HAP-1 (cell line): ENCODE results near the gene LZTS3.
"Not testable (repeated sequence)": the region's sequence is repeated elsewhere in the genome, so short reads cannot be mapped to it uniquely, and the experiment has no call there.

Experiments used
- DNase-seq, 2 experiments: peaks; one replicate each; pipeline ENCODE4 v3.0.0-alpha.2; 2016 to 2020; ENCODE audit warnings: low spot score in 2 of 2
- H3K27me3 ChIP-seq: fragments of 250-450 bp; sonication (Bioruptor Pico); 2 replicates; pipeline ENCODE4 v1.5.1; 2020; ENCODE audit warnings: low read depth, mild to moderate bottlenecking, moderate library complexity
- H3K36me3 ChIP-seq: fragments of 250-450 bp; sonication (Bioruptor Pico); replicated peaks from 2 replicates; pipeline ENCODE4 v1.5.1; 2020; ENCODE audit warnings: mild to moderate bottlenecking
- H3K4me1 ChIP-seq: fragments of 250-450 bp; sonication (Bioruptor Pico); 2 replicates; pipeline ENCODE4 v1.5.1; 2020; ENCODE audit warnings: mild to moderate bottlenecking
- H3K4me3 ChIP-seq: fragments of 250-450 bp; sonication (Bioruptor Pico); 2 replicates; pipeline ENCODE4 v1.5.1; 2020; ENCODE audit warnings: mild to moderate bottlenecking, moderate library complexity
- H3K9me3 ChIP-seq: fragments of 250-450 bp; sonication (Bioruptor Pico); 2 replicates; pipeline ENCODE4 v1.5.1; 2020; ENCODE audit warnings: mild to moderate bottlenecking, moderate library complexity
- in situ Hi-C: fragments of 300-500 bp; cut with MboI; formaldehyde crosslinking; loops from 3 replicates; pipeline ENCODE4 v1.14.3; 2020; ENCODE audit warnings: low sequenced_read_pairs, inconsistent platforms, mixed read lengths

The LZTS3 gene

GRCh38 chr20:3202965-3203314, 29.6 kb upstream of the LZTS3 start:
- Histone ChIP-seq H3K9me3 (no peaks in the 10 kb centered on the region), H3K4me1 (peaks cover 6% of the 10 kb centered on the region), H3K36me3 (peaks cover 30% of the 10 kb centered on the region), H3K27me3 (no peaks in the 10 kb centered on the region), H3K4me3 (peak overlapping the region; percentile 74)
- in situ Hi-C loops = no loop called here
- DNase-seq = no peak

GRCh38 chr20:3199976-3200755, 26.8 kb upstream of the LZTS3 start:
- Histone ChIP-seq H3K9me3 (no peaks in the 10 kb centered on the region), H3K4me3 (no peak overlapping the region), H3K27me3 (no peaks in the 10 kb centered on the region), H3K36me3 (peaks cover 48% of the 10 kb centered on the region), H3K4me1 (peaks cover 6% of the 10 kb centered on the region)
- in situ Hi-C loops = no loop called here
- no peak for DNase-seq

GRCh38 chr20:3199206-3199605, 25.9 kb upstream of the LZTS3 start:
- no peaks in the 10 kb centered on the region for H3K9me3 ChIP-seq
- H3K36me3 ChIP-seq = peaks cover 58% of the 10 kb centered on the region
- DNase-seq = no peak
- H3K4me3 ChIP-seq = no peak overlapping the region
- in situ Hi-C loops = no loop called here
- H3K27me3 ChIP-seq = no peaks in the 10 kb centered on the region
- H3K4me1 ChIP-seq = peaks cover 6% of the 10 kb centered on the region

- DNase-seq = no peak
- Histone ChIP-seq H3K9me3 (no peaks in the 10 kb centered on the region), H3K4me3 (no peak overlapping the region), H3K4me1 (no peaks in the 10 kb centered on the region), H3K27me3 (no peaks in the 10 kb centered on the region), H3K36me3 (peaks cover 80% of the 10 kb centered on the region)
- in situ Hi-C loops = no loop called here
These were observed 22.4 kb upstream of the LZTS3 start for GRCh38 chr20:3195590-3196237.

- Histone ChIP-seq H3K4me3 (no peak overlapping the region), H3K9me3 (no peaks in the 10 kb centered on the region), H3K4me1 (no peaks in the 10 kb centered on the region), H3K36me3 (peaks cover 82% of the 10 kb centered on the region), H3K27me3 (no peaks in the 10 kb centered on the region)
- DNase-seq = no peak
- in situ Hi-C loops = no loop called here
These were observed 21.4 kb upstream of the LZTS3 start for GRCh38 chr20:3194617-3195280.

- H3K27me3 ChIP-seq = no peaks in the 10 kb centered on the region
- in situ Hi-C loops = no loop called here
- H3K36me3 ChIP-seq = peaks cover 78% of the 10 kb centered on the region
- no peaks in the 10 kb centered on the region for H3K4me1 ChIP-seq
- H3K9me3 ChIP-seq = no peaks in the 10 kb centered on the region
- DNase-seq = no peak
- no peak overlapping the region for H3K4me3 ChIP-seq
These were observed 20.7 kb upstream of the LZTS3 start for GRCh38 chr20:3193806-3194616.

GRCh38 chr20:3192226-3193015, 19.1 kb upstream of the LZTS3 start:
- H3K27me3 ChIP-seq = no peaks in the 10 kb centered on the region
- in situ Hi-C loops = no loop called here
- no peak overlapping the region for H3K4me3 ChIP-seq
- no peaks in the 10 kb centered on the region for H3K9me3 ChIP-seq
- no peaks in the 10 kb centered on the region for H3K4me1 ChIP-seq
- no peak for DNase-seq
- peaks cover 72% of the 10 kb centered on the region for H3K36me3 ChIP-seq

- no peak for DNase-seq
- Histone ChIP-seq H3K36me3 (peaks cover 62% of the 10 kb centered on the region), H3K4me3 (no peak overlapping the region), H3K27me3 (no peaks in the 10 kb centered on the region), H3K4me1 (no peaks in the 10 kb centered on the region), H3K9me3 (no peaks in the 10 kb centered on the region)
- in situ Hi-C loops = no loop called here
These were observed 17.3 kb upstream of the LZTS3 start for GRCh38 chr20:3190681-3191111.

- H3K27me3 ChIP-seq = no peaks in the 10 kb centered on the region
- peaks cover 52% of the 10 kb centered on the region for H3K36me3 ChIP-seq
- H3K9me3 ChIP-seq = no peaks in the 10 kb centered on the region
- no peak overlapping the region for H3K4me3 ChIP-seq
- H3K4me1 ChIP-seq = no peaks in the 10 kb centered on the region
- DNase-seq = no peak
- in situ Hi-C loops = no loop called here
These were observed 16.3 kb upstream of the LZTS3 start for GRCh38 chr20:3189561-3190131.

- Histone ChIP-seq H3K27me3 (no peaks in the 10 kb centered on the region), H3K4me1 (no peaks in the 10 kb centered on the region), H3K4me3 (no peak overlapping the region), H3K9me3 (no peaks in the 10 kb centered on the region), H3K36me3 (peaks cover 45% of the 10 kb centered on the region)
- DNase-seq = no peak
- in situ Hi-C loops = no loop called here
These were observed 15.6 kb upstream of the LZTS3 start for GRCh38 chr20:3188823-3189413.

- DNase-seq, in situ Hi-C loops, H3K9me3 ChIP-seq, H3K4me1 ChIP-seq, H3K4me3 ChIP-seq, H3K27me3 ChIP-seq: not testable (repeated sequence)
- H3K36me3 ChIP-seq = peaks cover 34% of the 10 kb centered on the region
These were observed 14.5 kb upstream of the LZTS3 start for GRCh38 chr20:3187861-3188260.

GRCh38 chr20:3183896-3184612, 10.7 kb upstream of the LZTS3 start:
- H3K27me3 ChIP-seq = no peaks in the 10 kb centered on the region
- no peak for DNase-seq
- in situ Hi-C loops = no loop called here
- peaks cover under 1% of the 10 kb centered on the region for H3K36me3 ChIP-seq
- no peak overlapping the region for H3K4me3 ChIP-seq
- H3K4me1 ChIP-seq = no peaks in the 10 kb centered on the region
- no peaks in the 10 kb centered on the region for H3K9me3 ChIP-seq
